Activated CD4-positive, alpha-beta T cell treated with anti-CD3 and anti-CD28 coated beads, Interleukin-2, amount 50 U/mL, for 24 hours (primary cell): ENCODE data around the gene DNAJB12.
"Not testable (repeated sequence)": the region's sequence is repeated elsewhere in the genome, so short reads cannot be mapped to it uniquely, and the experiment has no call there.

Experiments used
- DNase-seq, 2 donors: peaks; one replicate each; pipeline ENCODE4 v3.0.0-alpha.2; 2020; ENCODE audit warnings: low read depth in 1 of 2, low spot score in 1 of 2

DNAJB12 gene

GRCh38 chr10:72316748-72317435 is 37.8 kb downstream of the DNAJB12 start:
- no peak for DNase-seq

GRCh38 chr10:72316386-72316700 is 38.4 kb downstream of the DNAJB12 start:
- no peak for DNase-seq

- no peak for DNase-seq
These were observed 38.9 kb downstream of the DNAJB12 start for GRCh38 chr10:72315611-72316385.

- no peak for DNase-seq
These were observed 39.7 kb downstream of the DNAJB12 start for GRCh38 chr10:72315054-72315453.

GRCh38 chr10:72314263-72314662 is 40.5 kb downstream of the DNAJB12 start:
- DNase-seq: no peak

GRCh38 chr10:72312865-72313391 is 41.8 kb downstream of the DNAJB12 start:
- DNase-seq: no peak

GRCh38 chr10:72311667-72312066 is 43.1 kb downstream of the DNAJB12 start:
- no peak for DNase-seq

GRCh38 chr10:72310636-72311035 is 44.1 kb downstream of the DNAJB12 start:
- DNase-seq: no peak

- no peak for DNase-seq
These were observed 44.5 kb downstream of the DNAJB12 start for GRCh38 chr10:72310241-72310633.

GRCh38 chr10:72309290-72310240 is 45.2 kb downstream of the DNAJB12 start:
- no peak for DNase-seq

- DNase-seq: no peak
These were observed 46.3 kb downstream of the DNAJB12 start for GRCh38 chr10:72308320-72308987.

- not testable (repeated sequence) for DNase-seq
These were observed 47.0 kb downstream of the DNAJB12 start for GRCh38 chr10:72307711-72308110.

- no peak for DNase-seq
These were observed 48.4 kb downstream of the DNAJB12 start for GRCh38 chr10:72306215-72306760.

- no peak for DNase-seq
These were observed 51.1 kb downstream of the DNAJB12 start for GRCh38 chr10:72303424-72304128.

- no peak for DNase-seq
These were observed 55.9 kb downstream of the DNAJB12 start for GRCh38 chr10:72298592-72299519.

- peak; percentile 76 to 91 for DNase-seq
These were observed 56.7 kb downstream of the DNAJB12 start for GRCh38 chr10:72297805-72298591.

GRCh38 chr10:72297281-72297804 is 57.4 kb downstream of the DNAJB12 start:
- peak; percentile 89 to 96 for DNase-seq

- DNase-seq: not testable (repeated sequence)
These were observed 57.9 kb downstream of the DNAJB12 start for GRCh38 chr10:72296829-72297280.
